Liver (tissue), 9 donors: ENCODE data around the gene CEP162. TPM values are rescaled to one million over a fixed set of nuclear protein-coding genes. Genes with fewer than 3 reads are reported as not detected.

Experiments used
- DNase-seq: peaks from one replicate; pipeline ENCODE4 v3.0.0-alpha.2; 2017; ENCODE audit warnings: low spot score
- H3K27ac ChIP-seq, 2 donors: one replicate each; pipeline ENCODE4 v1.7.0; 2013; ENCODE audit warnings: inconsistent platforms in 2 of 2, low read length in 2 of 2, control low read depth in 1 of 2, low read depth in 1 of 2, mild to moderate bottlenecking in 1 of 2
- H3K27me3 ChIP-seq, 4 donors: one replicate each; pipeline versions ENCODE4 v1.6.1 to v1.7.0; 2013; ENCODE audit warnings: low read length in 3 of 4, inconsistent platforms in 1 of 4, mild to moderate bottlenecking in 1 of 4, moderate library complexity in 1 of 4; ENCODE audit not compliant: control insufficient read depth in 4 of 4, insufficient read depth in 4 of 4
- H3K36me3 ChIP-seq, 4 donors: one replicate each; pipeline versions ENCODE4 v1.6.1 to v1.7.0; 2013; ENCODE audit warnings: low read length in 3 of 4, mild to moderate bottlenecking in 3 of 4, low read depth in 1 of 4, moderate library complexity in 1 of 4; ENCODE audit not compliant: control insufficient read depth in 4 of 4, insufficient read depth in 3 of 4
- H3K4me1 ChIP-seq, 4 donors: one replicate each; pipeline versions ENCODE4 v1.6.1 to v1.7.0; 2013; ENCODE audit warnings: low read length in 3 of 4, mild to moderate bottlenecking in 3 of 4, moderate library complexity in 1 of 4; ENCODE audit not compliant: control insufficient read depth in 4 of 4, insufficient read depth in 4 of 4
- H3K4me3 ChIP-seq, 3 donors: one replicate each; pipeline versions ENCODE4 v1.6.1 to v1.7.0; 2013; ENCODE audit warnings: low read length in 3 of 3, control low read depth in 1 of 3, low read depth in 1 of 3, mild to moderate bottlenecking in 1 of 3
- H3K9ac ChIP-seq, 2 donors: one replicate each; pipeline ENCODE4 v1.7.0; 2013; ENCODE audit warnings: low read length in 2 of 2, mild to moderate bottlenecking in 2 of 2, moderate library complexity in 2 of 2, control low read depth in 1 of 2, low read depth in 1 of 2
- H3K9me3 ChIP-seq, 4 donors: one replicate each; pipeline versions ENCODE4 v1.6.1 to v1.7.0; 2013; ENCODE audit warnings: low read length in 3 of 4; ENCODE audit not compliant: control insufficient read depth in 4 of 4
- EGR1 ChIP-seq, 2 donors: IDR thresholded peaks; 2 replicates each; pipeline ENCODE4 v1.6.1; 2016 to 2018; ENCODE audit warnings: antibody characterized with exemption in 2 of 2, low read depth in 2 of 2
- GABPA ChIP-seq, 2 donors: IDR thresholded peaks in 1 of 2; conservative IDR thresholded peaks in 1 of 2; 2 replicates each; pipeline ENCODE4 v1.6.1; 2016; ENCODE audit warnings: antibody characterized with exemption in 2 of 2, mild to moderate bottlenecking in 1 of 2, moderate library complexity in 1 of 2
- HNF4A ChIP-seq, 2 donors: conservative IDR thresholded peaks; 2 replicates each; pipeline ENCODE4 v1.6.1; 2016; ENCODE audit warnings: antibody characterized with exemption in 2 of 2, mild to moderate bottlenecking in 2 of 2
- HNF4G ChIP-seq: IDR thresholded peaks from 2 replicates; pipeline ENCODE4 v1.6.1; 2016; ENCODE audit warnings: antibody characterized with exemption
- JUND ChIP-seq, 2 donors: IDR thresholded peaks; 2 replicates each; pipeline ENCODE4 v1.6.1; 2016; ENCODE audit warnings: antibody characterized with exemption in 2 of 2
- REST ChIP-seq: IDR thresholded peaks from 2 replicates; pipeline ENCODE4 v1.6.1; 2016; ENCODE audit warnings: antibody characterized with exemption, mild to moderate bottlenecking
- RXRA ChIP-seq, 2 donors: IDR thresholded peaks; 2 replicates each; pipeline ENCODE4 v1.6.1; 2017 to 2018; ENCODE audit warnings: antibody characterized with exemption in 2 of 2, mild to moderate bottlenecking in 1 of 2
- SP1 ChIP-seq: IDR thresholded peaks from 2 replicates; pipeline ENCODE4 v1.6.1; 2018; ENCODE audit warnings: antibody characterized with exemption, mild to moderate bottlenecking
- YY1 ChIP-seq: IDR thresholded peaks from 2 replicates; pipeline ENCODE4 v1.6.1; 2016; ENCODE audit warnings: antibody characterized with exemption, mild to moderate bottlenecking
- ZBTB33 ChIP-seq: IDR thresholded peaks from 2 replicates; pipeline ENCODE4 v1.6.1; 2016; ENCODE audit warnings: antibody characterized with exemption
- WGBS: extraction: QIAGEN DNeasy Blood & Tissue Kit; methylation state at CpG from one replicate; pipeline ENCODE4 v1.1.7; 2013; 5-methylcytosine and 5-hydroxymethylcytosine counted together
- polyA plus RNA-seq, 2 donors: library from polyadenylated mRNA; stranded (reverse) in 1 of 2; unstranded in 1 of 2; fragments of 200-250 nt in 1 of 2; fragments of >200 nt in 1 of 2; fragmentation: Nextera tagmentation in 1 of 2; extraction: Ambion mirVana in 1 of 2; gene quantifications; one replicate each; pipeline versions ENCODE4 v1.2.1 to v1.2.3, GENCODE V29; 2013 to 2015
- total RNA-seq, 2 donors: library from RNA; depleted of rRNA; stranded (reverse); fragments of >200 nt; gene quantifications; one replicate each; pipeline ENCODE4 v1.2.3, GENCODE V29; 2014
- donor health status: healthy.
- donor health status: healthy.
- donor health status: healthy.
- donor health status: healthy.
- donor health status: healthy.

Gene CEP162
- total and polyA plus RNA-seq, 4 donors, result 0.87 to 4.4 (median 2.6) TPM

DNA sequence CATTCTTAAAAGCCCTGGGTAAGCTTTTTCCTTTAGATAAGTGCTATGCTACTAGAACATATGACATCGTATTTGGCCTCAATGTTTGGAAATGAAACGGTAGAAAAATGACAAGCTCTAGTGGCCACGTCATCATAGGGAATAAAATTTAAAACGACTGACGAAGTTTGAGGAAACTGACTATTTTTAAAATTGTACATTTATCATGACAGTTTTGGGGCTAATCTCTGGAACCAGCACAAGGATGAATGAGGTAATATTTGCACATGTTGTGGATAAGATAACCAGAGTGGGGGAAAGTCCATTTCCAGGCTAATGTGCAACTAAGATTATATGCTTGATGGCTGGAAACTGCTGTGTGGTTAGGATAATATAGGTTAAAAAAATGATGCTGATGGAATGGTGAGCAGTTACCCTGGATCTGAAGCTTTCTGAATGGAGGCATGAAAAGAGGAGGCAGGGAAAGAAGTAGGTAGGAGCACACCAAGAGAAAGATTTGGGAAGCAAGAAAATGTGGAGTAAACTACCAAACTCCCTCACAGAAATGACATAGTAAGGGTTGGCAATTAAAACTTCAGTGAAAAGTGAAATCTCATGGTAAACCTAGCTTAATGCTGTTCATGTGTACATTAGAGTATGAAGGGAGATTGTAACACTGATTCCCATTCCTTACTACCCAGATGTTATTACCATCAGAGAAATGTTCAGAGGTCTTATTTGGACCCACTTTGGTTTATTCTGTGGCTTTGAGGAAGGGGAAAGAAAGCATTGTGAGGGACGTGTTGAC, 42.7 kb upstream of the CEP162 start (continued):
- TF ChIP-seq REST (no peak), HNF4A (conservative IDR thresholded peaks at IDR 0.05) (peak; percentile 91 to 93), SP1 (peak; percentile 90), RXRA (IDR thresholded peaks at IDR 0.05) (peak; percentile 36 to 56), EGR1 (IDR thresholded peaks at IDR 0.05; ENCODE audit: low read depth in 2 of 2) (no peak), GABPA (IDR thresholded peaks at IDR 0.05 in 1 of 2, conservative IDR thresholded peaks at IDR 0.05 in 1 of 2) (peak in 1 of 2 donors; percentile 6), JUND (IDR thresholded peaks at IDR 0.05) (peak; percentile 66 to 70), YY1 (peak; percentile 77), HNF4G (peak; percentile 76), ZBTB33 (peak; percentile 61)

DNA sequence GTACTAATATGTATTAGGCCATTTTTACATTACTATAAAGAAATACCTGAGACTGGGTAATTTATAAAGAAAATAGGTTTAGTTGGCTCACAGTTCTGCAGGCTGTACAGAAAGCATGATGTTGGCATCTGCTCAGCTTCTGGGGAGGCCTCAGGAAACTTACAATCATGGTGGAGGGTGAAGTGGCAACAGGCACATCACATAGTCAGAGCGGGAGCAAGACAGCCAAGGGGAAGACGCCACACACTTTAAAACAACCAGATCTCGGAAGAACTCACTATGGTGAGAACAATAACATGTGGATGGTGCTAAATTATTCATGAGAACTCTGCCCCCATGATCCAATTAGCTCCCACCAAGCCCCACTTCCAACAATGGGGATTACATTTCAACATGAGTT, 41.3 kb upstream of the CEP162 start:
- H3K27me3 ChIP-seq, result no peaks in the 10 kb centered on the region
- 92% methylated on average over 3 of the region's 3 CpGs for WGBS
- no peaks in the 10 kb centered on the region for H3K9me3 ChIP-seq
- H3K4me1 ChIP-seq, result peaks cover 4 to 22% (median 9%) of the 10 kb centered on the region in 4 donors
- H3K27ac ChIP-seq, result no peak overlapping the region
- no peak overlapping the region for H3K9ac ChIP-seq
- DNase-seq, result no peak
- H3K36me3 ChIP-seq, result no peaks in the 10 kb centered on the region
- TF ChIP-seq REST, result no peak
- no peak overlapping the region for H3K4me3 ChIP-seq
